NCI-H1092 (cell line): ENCODE results near the gene PHF14.
"Not testable (repeated sequence)": the region's sequence is repeated elsewhere in the genome, so short reads cannot be mapped to it uniquely, and the experiment has no call there.

ENCODE experiments used
- DNase-seq: peaks from one replicate; lab custom pipeline; 2025; lab: John Stamatoyannopoulos, UW

Gene PHF14, protein sequence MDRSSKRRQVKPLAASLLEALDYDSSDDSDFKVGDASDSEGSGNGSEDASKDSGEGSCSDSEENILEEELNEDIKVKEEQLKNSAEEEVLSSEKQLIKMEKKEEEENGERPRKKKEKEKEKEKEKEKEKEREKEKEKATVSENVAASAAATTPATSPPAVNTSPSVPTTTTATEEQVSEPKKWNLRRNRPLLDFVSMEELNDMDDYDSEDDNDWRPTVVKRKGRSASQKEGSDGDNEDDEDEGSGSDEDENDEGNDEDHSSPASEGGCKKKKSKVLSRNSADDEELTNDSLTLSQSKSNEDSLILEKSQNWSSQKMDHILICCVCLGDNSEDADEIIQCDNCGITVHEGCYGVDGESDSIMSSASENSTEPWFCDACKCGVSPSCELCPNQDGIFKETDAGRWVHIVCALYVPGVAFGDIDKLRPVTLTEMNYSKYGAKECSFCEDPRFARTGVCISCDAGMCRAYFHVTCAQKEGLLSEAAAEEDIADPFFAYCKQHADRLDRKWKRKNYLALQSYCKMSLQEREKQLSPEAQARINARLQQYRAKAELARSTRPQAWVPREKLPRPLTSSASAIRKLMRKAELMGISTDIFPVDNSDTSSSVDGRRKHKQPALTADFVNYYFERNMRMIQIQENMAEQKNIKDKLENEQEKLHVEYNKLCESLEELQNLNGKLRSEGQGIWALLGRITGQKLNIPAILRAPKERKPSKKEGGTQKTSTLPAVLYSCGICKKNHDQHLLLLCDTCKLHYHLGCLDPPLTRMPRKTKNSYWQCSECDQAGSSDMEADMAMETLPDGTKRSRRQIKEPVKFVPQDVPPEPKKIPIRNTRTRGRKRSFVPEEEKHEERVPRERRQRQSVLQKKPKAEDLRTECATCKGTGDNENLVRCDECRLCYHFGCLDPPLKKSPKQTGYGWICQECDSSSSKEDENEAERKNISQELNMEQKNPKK

DNA sequence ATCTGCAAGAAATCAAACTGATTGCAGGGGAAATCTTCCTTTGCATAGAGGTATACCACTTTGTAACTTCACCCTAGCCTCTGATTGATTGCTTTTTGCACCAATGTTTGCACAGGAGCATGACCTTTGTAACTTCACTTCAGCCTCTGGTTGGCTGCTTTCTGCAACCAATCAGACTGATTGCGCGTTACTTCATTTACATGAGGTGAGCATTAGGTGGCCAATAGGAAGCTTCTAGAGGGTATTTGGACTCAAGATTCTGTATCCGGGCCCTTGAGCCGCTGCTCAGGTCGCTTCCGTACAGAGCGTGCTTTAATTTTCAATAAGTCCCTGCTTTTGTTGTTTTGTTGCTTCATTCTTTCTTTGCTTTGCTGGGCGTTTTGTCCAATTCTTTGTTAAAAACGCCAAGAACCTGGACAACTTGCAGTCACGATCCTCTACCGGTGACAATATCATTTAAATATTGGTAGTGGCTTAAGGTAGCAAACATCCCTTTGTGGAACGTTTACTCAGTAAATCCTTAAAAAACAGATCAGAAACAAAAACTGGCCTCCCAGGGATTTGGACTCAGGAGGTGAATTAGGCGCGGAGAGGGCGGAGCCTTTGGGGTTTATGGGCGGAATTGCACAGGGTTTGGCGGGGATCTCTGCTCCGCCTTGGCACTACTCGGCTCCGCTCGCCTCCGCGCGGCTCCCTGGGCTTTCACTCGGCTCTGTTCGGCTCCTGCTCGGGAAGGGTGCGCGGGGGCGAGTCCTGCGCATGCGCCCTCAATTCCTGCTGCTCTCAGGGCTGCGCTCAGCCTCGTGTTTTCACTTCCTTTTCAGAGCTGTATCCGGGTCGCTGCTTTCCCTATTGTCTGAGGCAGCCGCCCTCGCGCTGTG is at the start of gene PHF14:
Gene PHF14 (plus strand): TSS at position 812 of the 881 bp plus-strand sequence. CDS start 452 bp downstream, outside the sequence.
- peak; percentile 99 for DNase-seq

DNA sequence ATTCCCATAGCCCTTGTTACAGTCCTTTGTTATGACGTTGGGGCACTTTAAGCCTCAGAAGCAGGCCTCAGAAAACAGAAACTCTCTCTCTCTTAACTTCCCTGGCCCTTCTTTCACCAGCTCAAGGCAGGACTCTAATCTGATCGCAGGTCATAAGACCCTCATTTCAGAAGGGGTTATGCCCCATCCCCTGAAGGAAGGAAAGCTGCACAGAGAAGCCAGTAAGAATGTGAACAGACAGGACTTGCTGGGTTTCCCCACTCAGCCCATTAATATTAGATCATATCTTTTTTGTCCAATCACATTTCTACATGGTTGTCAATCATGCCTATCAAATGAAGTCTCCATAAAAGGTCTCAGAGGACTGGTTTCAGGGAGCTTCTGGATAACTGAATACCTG is 49.3 kb upstream of the PHF14 start:
- DNase-seq = no peak

DNA sequence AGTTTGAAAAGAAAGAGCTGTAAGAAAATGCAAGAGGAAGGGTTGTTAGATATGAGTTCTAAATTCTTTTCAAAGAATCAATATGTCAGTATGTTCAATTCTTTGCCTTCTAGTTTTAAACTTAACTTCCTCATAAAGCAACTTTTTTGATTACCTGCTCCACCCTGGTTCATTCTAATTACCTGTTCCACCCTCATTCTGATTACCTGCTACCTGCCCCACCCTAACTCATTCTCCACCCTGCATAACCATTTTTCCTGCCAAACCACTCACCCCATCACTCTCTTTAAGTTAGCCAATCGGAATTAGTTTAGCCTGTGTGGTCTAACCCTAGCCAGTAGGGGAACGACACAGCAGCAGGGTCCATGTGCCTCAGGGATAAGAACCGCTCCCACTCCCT is 45.5 kb upstream of the PHF14 start:
- DNase-seq = not testable (repeated sequence)

DNA sequence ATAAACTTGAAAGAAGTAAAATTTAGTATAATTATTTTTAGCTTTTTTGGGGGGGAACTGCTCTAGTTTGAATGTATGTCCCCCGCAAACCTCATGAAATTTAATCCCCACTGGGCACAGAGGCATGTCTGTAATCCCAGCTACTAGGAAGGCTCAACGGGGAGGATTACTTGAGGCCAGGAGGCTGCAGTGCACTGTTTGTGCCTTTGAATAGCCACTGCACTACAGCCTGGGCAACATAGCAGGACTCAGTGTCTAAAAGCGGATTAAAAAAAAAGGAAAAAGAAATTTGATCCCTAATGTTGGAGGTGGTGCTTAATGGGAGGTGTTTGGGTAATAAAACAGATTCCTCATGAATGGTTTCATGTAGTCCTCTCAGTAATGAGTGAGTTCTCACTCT is 43.1 kb upstream of the PHF14 start:
- DNase-seq = no peak

DNA sequence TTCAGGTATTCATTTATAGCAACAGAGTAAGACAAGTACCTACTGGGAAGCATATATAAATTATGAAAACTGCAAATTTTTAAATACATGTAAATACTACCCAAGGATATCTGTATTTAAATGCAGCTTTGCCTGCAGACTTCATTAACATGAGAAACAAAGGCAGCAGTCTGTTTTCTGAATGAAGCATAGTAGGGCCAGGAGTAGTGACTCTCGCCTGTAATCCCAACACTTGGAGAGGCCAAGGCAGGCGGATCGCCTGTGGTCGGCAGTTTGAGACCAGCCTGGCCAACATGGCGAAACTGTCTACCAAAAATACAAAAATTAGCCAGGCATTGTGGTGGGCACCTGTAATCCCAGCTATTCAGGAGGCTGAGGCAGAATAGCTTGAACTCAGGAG is 42.5 kb upstream of the PHF14 start:
- no peak for DNase-seq

DNA sequence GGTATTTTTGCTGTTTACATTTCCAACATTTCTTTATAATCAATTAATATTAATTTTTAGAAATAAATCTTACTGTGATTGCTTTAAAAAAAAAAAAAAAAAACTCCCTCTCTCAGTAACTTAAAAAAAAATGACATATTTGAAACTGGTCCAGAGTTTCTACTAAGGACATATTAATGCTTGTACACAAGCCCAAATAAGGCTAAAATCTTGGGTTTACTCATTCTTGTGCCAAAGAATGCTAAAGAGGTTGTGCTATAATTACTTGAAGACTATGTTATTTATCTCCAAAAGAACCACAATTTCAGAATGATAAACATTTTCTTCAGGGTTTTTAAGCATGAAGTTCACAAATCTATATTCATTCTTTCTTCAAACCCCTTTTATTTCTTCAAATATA is 39.4 kb upstream of the PHF14 start:
- DNase-seq = no peak

DNA sequence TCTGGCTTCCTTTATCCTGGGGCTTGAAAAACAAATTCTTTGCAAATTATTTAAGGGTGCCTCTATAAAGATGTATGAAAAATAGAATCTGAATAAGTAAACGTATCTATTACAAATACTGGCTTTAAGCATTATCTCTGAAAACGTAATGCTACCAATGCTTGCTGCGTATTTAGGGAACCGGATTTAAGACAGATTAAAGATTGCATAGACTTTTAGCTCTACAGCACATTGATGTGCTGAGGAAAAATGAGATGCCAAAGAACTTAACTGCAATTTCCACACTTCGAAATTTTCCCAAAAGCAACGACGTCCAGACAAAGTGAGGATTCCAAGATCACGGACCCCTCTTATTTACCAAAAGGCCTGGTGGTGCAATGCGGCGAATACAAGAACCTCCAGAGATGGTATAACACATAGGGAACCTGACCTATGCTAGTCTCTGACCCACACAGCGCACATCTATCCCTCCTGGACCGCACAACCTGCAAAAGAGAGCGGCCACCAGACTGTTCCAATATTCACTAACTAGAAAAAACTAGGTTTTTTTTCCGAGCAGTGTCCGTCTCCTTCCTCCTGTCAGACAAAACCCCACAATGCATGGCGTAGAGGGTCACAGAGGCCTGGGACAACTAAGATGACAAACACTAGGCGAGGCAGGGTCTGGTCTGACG is 34.3 kb upstream of the PHF14 start:
- no peak for DNase-seq

DNA sequence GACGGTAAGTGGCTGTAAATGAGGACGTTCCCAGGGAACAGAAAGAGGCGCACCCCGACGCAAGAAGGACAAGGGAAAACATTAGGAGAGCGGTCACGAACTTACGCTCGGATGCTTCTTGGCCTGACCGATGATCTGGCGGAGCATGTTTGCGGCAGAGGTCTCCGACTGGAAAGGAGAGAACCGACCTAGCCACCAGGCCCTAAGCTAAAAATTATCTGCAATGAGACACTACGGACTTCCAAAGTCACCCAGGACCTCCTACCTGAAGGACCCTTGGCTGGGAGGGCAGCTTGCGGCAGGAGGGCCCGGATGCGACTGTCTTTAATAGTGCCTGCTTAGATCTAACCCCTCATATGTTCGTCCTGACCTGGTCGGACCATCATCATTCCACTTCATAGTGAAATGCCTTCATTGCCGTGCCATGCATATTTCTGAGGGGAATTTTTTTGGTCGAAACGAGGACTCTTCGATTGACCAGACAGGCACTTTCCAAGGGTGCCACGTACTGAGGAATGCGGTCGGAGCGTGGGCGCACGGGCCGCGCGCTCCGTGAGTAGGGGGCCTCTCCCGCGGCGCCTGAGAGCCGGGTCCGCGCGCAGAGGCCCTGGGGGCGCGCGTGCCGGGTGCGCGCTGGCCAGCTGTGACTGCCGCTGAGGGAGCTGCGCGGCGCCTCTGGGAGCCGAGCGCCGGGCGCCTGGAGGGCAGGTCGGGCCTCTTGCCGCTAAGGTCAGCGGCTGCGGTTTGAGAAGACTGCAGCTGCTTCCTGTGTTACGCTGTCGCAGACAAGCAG is 33.6 kb upstream of the PHF14 start:
- DNase-seq = peak; percentile 93

DNA sequence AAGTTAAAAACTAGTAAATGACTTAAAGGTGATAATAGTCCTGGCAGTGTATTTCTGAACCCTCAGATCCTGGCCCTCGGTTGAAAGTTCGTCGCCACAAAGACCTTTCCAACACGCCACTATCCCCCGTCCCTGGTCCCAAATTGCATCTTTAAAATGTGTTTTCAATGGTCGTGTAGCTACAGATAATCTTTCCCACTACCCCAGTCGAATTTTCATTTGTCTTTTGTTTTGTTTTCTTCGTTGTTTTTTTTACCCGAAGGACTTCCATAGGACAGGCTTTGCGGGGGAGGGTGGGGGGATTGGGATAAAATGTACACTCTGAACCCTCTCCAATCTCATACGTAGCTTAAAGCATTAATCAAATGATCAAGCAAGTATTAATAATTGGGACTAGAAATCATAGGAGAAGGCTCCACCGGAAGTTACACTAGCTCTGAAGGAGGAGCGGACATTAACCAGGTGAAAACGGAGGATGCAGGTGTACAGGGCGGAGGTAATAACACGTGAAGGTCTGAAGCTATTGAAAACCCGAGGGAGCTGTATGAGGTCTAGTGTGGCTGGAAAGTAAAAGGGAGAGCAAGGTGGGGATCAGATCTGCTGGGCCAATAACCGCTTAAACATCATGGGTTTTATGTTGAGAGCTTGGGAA is 32.8 kb upstream of the PHF14 start:
- peak; percentile 8 for DNase-seq

DNA sequence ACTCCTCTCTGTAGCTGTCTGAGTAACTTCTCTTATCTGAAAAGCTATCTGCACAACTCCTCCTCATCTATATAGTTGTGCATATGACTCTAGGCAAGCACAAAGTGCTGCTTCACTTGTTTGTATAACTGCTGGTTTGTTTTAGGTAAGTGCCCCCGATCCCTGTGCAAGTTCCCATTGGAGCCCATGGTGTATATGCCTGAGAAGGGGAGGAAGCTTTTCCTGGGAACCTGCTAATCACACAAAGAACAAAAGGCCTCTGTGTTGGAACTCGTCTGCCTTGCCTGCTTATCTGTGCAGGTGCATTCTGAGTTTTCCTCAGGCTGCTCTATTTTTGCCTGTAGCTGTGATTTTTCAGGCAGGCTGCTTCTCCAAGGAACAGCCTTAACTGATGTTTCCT is 23.2 kb upstream of the PHF14 start:
- no peak for DNase-seq

DNA sequence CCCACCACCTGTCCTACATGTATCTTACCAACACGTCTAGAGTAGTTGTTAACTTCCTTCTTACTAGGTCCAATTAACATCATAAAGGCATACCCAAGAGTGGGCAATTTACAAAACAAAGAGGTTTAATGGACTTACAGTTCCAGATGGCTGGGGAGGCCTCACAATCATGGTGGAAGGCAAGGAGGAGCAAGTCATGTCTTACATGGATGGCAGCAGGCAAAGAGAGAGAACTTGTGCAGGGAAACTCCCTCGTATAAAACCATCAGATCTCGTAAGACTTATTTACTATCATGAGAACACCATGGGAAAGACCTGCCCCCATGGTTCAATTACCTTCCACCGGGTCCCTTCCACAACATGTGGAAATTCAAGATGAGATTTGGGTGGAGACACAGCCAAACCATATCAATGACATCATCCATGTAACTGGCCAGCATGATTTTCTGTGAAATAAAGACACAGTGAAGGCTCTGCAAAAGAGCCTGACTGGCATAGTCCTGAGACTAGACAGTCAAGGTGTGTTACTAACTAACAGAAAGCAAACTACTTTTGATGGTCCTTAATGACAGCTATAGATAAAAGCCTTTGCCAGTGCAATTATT is 22.6 kb upstream of the PHF14 start:
- DNase-seq = not testable (repeated sequence)

DNA sequence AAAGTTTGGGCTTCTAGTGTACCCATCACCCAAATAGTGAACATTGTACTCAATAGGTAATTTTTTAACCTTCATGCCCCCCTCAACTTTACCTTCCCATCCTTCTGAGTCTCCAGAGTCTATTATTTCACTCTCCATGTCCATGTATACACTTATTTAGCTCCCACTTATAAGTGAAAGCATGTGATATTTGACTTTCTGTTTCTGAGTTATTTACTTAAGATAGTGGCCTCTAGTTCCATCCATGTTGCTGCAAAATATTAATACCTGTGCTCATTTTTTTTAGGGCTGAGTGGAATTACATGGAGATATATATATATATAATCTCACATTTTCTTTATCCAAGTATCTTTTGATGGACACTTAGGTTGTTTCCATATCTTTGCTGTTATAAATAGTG is 21.1 kb upstream of the PHF14 start:
- no peak for DNase-seq

DNA sequence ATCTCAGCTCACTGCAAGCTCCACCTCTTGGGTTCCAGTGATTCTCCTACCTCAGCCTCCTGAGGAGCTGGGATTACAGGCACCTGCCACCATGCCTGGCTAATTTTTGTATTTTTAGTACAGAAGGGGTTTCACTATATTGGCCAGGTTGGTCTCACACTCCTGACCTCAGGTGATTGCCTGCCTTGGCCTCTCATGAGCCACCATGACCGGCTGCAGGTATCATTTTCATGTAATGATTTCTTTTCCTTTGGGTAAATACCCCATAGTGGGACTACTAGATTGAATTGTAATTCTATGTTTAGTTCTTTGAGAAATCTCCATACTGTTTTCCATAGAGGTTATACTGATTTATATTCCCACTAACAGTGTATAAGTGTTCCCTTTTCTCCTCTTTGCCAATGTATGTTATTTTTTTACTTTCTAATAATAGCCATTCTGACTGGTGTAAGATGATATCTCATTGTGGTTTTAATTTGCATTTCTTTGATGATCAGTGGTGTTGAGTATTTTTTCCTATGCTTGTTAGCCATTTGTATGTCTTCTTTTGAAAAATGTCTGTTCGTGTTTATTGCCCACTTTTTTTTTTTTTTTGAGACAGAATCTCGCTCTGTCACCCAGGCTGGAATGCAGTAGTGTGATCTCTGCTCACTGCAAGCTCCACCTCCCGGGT is 20.5 kb upstream of the PHF14 start:
- not testable (repeated sequence) for DNase-seq

DNA sequence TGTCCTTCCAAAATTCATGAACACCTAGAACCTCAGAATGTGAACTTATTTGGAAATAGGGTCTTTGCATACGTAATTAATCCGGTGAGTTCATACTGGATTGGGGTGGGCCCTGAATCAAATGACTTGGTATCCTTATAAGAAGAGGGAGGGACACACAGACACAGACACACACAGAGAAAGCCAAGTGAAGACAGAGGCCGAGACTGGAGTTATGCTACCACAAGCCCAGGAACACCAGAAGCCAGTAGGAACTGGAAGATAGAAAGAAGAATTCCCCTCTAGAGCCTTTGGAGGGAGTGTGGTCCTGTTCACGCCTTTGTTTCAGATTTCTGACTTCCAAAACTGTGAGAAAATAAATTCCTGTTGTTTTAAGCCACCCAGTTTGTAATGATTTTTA is 17.1 kb upstream of the PHF14 start:
- DNase-seq = no peak

DNA sequence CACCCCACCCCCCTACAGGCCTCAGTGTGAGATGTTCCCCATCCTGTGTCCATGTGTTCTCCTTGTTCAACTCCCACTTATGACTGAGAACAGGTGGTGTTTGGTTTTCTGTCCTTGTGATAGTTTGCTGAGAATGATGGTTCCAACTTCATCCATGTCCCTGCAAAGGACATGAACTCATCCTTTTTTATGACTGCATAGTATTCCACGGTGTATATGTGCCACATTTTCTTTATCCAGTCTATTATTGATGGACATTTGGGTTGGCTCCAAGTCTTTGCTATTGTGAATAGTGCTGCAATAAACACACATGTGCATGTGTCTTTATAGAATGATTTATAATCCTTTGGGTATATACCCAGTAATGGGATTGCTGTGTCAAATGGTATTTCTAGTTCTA is 13.4 kb upstream of the PHF14 start:
- DNase-seq = not testable (repeated sequence)

DNA sequence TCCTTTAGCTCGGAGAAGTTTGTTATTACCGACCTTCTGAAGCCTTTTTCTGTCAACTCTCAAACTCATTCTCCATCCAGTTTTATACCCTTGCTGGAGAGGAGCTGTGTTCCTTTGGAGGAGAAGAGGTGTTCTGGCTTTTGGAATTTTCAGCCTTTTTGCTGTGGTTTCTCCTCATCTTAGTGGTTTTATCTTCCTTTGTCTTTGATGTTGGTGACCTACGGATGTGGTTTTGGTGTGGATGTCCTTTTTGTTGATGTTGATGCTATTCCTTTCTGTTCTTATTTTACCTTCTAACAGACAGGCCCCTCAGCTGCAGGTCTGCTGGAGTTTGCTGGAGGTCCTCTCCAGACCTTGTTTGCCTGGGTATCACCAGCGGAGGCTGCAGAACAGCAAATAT is 8.7 kb upstream of the PHF14 start:
- not testable (repeated sequence) for DNase-seq

DNA sequence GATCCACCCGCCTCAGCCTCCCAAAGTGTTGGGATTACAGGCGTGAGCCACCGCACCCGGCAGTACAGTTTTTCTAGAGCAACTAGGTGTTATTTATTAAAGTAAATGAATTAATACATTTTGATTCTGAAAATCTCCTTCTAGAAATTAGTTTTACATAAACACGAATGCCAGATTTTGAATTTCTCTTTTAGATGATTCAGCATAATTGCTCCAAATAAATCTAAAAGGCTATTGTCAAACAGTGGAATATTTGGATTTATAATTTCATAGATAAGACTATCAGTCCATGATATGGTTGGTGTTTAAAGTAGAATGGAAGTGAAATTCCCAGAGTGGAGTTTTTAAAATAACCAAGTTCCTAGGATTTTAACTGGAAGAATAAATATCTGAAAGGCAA is 1.5 kb upstream of the PHF14 start:
- DNase-seq = no peak

DNA sequence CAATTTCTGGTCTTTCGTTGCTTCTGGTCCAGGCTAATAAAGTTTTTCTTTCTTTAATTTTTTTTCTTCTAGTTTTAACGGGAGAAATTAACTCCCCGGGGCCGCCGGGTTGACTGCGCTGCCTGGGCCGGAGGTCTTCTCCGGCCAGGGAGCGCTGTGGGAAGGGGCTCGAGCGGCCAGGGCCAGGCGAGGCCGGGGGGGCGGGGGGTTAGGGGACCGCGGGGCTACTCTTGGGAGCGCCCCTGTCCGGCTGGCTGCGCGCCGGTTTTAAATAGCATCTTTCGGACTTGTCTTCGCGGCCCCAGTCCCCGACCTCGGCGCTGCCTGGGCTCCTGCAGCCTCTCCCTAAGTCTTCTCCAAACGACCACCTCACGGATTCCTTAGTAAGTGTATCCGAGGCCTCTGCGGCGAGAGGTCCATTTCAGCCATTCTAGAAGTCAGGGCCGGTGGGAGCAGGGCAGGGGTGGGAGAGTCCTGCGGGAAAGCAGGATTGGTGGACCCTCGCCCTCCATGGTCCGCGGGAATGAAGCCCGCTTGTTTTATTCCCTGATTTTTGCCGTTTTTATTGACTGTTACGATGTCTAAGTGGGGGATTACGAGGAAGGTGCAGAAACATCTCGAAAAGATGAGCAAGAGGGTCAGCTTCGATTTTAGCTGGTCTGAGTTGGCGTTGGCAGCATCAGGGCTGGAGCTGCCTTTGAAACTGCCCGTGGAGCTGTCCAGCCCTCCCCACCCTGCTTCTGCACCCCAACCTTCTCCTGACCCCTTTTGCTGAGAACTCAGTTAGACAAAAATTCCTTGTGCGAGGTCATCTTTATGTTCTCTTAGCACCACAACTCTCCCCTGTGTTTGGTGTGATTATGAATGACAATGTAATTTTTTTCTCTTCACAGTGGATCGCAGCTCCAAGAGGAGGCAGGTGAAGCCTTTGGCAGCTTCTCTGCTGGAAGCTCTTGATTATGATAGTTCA is 555 bp downstream of the PHF14 start:
- DNase-seq = peak; percentile 61
